ENCODE results near the gene SH3BGRL2.

- TF ChIP-seq, protein P1, sequence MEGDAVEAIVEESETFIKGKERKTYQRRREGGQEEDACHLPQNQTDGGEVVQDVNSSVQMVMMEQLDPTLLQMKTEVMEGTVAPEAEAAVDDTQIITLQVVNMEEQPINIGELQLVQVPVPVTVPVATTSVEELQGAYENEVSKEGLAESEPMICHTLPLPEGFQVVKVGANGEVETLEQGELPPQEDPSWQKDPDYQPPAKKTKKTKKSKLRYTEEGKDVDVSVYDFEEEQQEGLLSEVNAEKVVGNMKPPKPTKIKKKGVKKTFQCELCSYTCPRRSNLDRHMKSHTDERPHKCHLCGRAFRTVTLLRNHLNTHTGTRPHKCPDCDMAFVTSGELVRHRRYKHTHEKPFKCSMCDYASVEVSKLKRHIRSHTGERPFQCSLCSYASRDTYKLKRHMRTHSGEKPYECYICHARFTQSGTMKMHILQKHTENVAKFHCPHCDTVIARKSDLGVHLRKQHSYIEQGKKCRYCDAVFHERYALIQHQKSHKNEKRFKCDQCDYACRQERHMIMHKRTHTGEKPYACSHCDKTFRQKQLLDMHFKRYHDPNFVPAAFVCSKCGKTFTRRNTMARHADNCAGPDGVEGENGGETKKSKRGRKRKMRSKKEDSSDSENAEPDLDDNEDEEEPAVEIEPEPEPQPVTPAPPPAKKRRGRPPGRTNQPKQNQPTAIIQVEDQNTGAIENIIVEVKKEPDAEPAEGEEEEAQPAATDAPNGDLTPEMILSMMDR (optimal IDR thresholded peaks at IDR 0.05 in 1 of 3, IDR thresholded peaks at IDR 0.05 in 1 of 3, conservative IDR thresholded peaks at IDR 0.05 in 1 of 3; ENCODE audit: extremely low read depth in 1 of 3, insufficient read depth in 2 of 3, low read length in 3 of 3) = no peak
- no peak for TF ChIP-seq EZH2 (IDR thresholded peaks at IDR 0.05; ENCODE audit: low read length)
Observed at GRCh38 chr6:79632580-79632979, 1.5 kb downstream of the SH3BGRL2 start.
